Cardiac muscle cell (in vitro differentiated cells and primary cell): ENCODE results near the gene ZNF254. TPM values are rescaled to one million over a fixed set of nuclear protein-coding genes. Genes with fewer than 3 reads are reported as not detected.
"Not testable (repeated sequence)": the region's sequence is repeated elsewhere in the genome, so short reads cannot be mapped to it uniquely, and the experiment has no call there.

Source experiments
- DNase-seq, 2 donors: peaks; one replicate each; pipeline versions ENCODE4 v3.0.0 to v3.0.0-alpha.2; 2010 to 2017; ENCODE audit warnings: low read depth in 1 of 2, low spot score in 1 of 2
- H3K27ac ChIP-seq: fragments of 200-600 bp; sonication (generic); 2 replicates; pipeline ENCODE4 v1.5.1; 2016
- H3K27me3 ChIP-seq: fragments of 200-600 bp; sonication (generic); 2 replicates; pipeline ENCODE4 v1.6.0; 2016; ENCODE audit warnings: control low read depth
- H3K36me3 ChIP-seq: fragments of 200-600 bp; sonication (generic); 2 replicates; pipeline ENCODE4 v1.5.1; 2016; ENCODE audit warnings: control low read depth
- H3K4me1 ChIP-seq: fragments of 200-600 bp; sonication (generic); 2 replicates; pipeline ENCODE4 v1.8.1; 2017; ENCODE audit warnings: low read depth, mild to moderate bottlenecking, mixed run types
- H3K4me3 ChIP-seq: fragments of 200-600 bp; sonication (generic); 2 replicates; pipeline ENCODE4 v1.5.1; 2016; ENCODE audit warnings: mild to moderate bottlenecking
- H3K9me3 ChIP-seq: fragments of 200-600 bp; sonication (generic); 2 replicates; pipeline ENCODE4 v1.5.1; 2017; ENCODE audit warnings: low read depth, mild to moderate bottlenecking, control low read depth
- polyA plus RNA-seq: library from polyadenylated mRNA; unstranded; fragments of >200 nt; fragmentation: Nextera tagmentation; extraction: Ambion mirVana; gene quantifications from 2 replicates; pipeline ENCODE4 v1.2.1, GENCODE V29; 2016
- total RNA-seq: library from RNA; depleted of rRNA; stranded (reverse); fragments of >200 nt; gene quantifications from 2 replicates; pipeline ENCODE4 v1.2.3, GENCODE V29; 2016
- TF ChIP-seq, protein P1 (sequence below): IDR thresholded peaks from 2 replicates; pipeline ENCODE4 v1.5.1; 2012; ENCODE audit warnings: low read depth, mild to moderate bottlenecking, low read length

ZNF254 gene
- total and polyA plus RNA-seq, 2 experiments from 2014 or later: 12.5 to 24.8 TPM

GRCh38 chr19:24072720-24073119, 14.3 kb upstream of the ZNF254 start:
- peaks cover under 1% of the 10 kb centered on the region for H3K4me1 ChIP-seq
- H3K27ac ChIP-seq: no peak overlapping the region
- H3K9me3 ChIP-seq: no peaks in the 10 kb centered on the region
- TF ChIP-seq, protein P1, sequence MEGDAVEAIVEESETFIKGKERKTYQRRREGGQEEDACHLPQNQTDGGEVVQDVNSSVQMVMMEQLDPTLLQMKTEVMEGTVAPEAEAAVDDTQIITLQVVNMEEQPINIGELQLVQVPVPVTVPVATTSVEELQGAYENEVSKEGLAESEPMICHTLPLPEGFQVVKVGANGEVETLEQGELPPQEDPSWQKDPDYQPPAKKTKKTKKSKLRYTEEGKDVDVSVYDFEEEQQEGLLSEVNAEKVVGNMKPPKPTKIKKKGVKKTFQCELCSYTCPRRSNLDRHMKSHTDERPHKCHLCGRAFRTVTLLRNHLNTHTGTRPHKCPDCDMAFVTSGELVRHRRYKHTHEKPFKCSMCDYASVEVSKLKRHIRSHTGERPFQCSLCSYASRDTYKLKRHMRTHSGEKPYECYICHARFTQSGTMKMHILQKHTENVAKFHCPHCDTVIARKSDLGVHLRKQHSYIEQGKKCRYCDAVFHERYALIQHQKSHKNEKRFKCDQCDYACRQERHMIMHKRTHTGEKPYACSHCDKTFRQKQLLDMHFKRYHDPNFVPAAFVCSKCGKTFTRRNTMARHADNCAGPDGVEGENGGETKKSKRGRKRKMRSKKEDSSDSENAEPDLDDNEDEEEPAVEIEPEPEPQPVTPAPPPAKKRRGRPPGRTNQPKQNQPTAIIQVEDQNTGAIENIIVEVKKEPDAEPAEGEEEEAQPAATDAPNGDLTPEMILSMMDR: no peak
- H3K4me3 ChIP-seq: no peak overlapping the region
- no peaks in the 10 kb centered on the region for H3K27me3 ChIP-seq
- peaks cover 13% of the 10 kb centered on the region for H3K36me3 ChIP-seq
- no peak for DNase-seq

- no peak for DNase-seq
Measured at GRCh38 chr19:24073807-24074206, 13.2 kb upstream of the ZNF254 start.

GRCh38 chr19:24074720-24075454, 12.1 kb upstream of the ZNF254 start:
- H3K27me3 ChIP-seq: no peaks in the 10 kb centered on the region
- DNase-seq: peak in 1 of 2 donors; percentile 36
- no peak overlapping the region for H3K4me3 ChIP-seq
- no peaks in the 10 kb centered on the region for H3K9me3 ChIP-seq
- H3K36me3 ChIP-seq: peaks cover 10% of the 10 kb centered on the region
- TF ChIP-seq, protein P1: no peak
- no peak overlapping the region for H3K27ac ChIP-seq
- peaks cover 10% of the 10 kb centered on the region for H3K4me1 ChIP-seq

More at GRCh38 chr19:24073807-24074206, 13.2 kb upstream of the ZNF254 start:
- Histone ChIP-seq H3K9me3 (no peaks in the 10 kb centered on the region), H3K4me1 (peaks cover 9% of the 10 kb centered on the region), H3K27ac (no peak overlapping the region), H3K27me3 (no peaks in the 10 kb centered on the region), H3K4me3 (no peak overlapping the region), H3K36me3 (peaks cover 13% of the 10 kb centered on the region)
- TF ChIP-seq, protein P1: no peak

GRCh38 chr19:24075530-24075929, 11.5 kb upstream of the ZNF254 start:
- not testable (repeated sequence) for H3K27ac ChIP-seq, H3K9me3 ChIP-seq, H3K4me3 ChIP-seq, H3K36me3 ChIP-seq, DNase-seq, H3K27me3 ChIP-seq, H3K4me1 ChIP-seq

DNA sequence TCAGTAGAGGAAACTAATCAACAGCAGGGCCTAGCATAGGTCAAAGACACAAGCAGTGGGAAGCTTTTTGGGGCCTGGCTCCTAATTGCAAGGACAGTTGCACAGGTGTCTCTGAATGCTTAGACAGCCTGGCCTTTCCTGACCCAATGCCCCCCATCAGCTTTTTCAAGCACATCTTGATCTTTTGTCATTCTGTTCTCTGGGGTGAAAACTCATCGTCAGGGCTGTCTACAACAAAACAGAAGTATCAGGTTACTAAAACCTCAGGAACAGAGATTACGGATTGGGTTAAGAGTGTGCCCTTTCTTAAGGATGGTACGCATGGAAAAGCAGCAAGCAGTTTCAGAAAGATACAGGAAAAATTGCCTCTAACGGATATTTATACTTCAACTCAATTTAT, 8.3 kb upstream of the ZNF254 start:
- Histone ChIP-seq H3K4me3 (no peak overlapping the region), H3K36me3 (no peaks in the 10 kb centered on the region), H3K27me3 (no peaks in the 10 kb centered on the region), H3K4me1 (peaks cover 10% of the 10 kb centered on the region), H3K27ac (peak overlapping the region; percentile 51), H3K9me3 (no peaks in the 10 kb centered on the region)
- DNase-seq: no peak
- TF ChIP-seq, protein P1: no peak

- Histone ChIP-seq H3K9me3 (no peaks in the 10 kb centered on the region), H3K4me1 (peaks cover 10% of the 10 kb centered on the region), H3K27me3 (no peaks in the 10 kb centered on the region), H3K36me3 (no peaks in the 10 kb centered on the region), H3K4me3 (no peak overlapping the region), H3K27ac (no peak overlapping the region)
- TF ChIP-seq, protein P1: no peak
- peak in 1 of 2 donors; percentile 29 for DNase-seq
Measured at GRCh38 chr19:24081056-24081455, 5.9 kb upstream of the ZNF254 start.
